SK-N-MC (cell line): Measurements from ENCODE around the gene ZNRF3.

Source experiments
- DNase-seq: peaks from one replicate; pipeline ENCODE4 v3.0.0-alpha.2; 2011; ENCODE audit warnings: low read depth, low spot score
- H3K27ac ChIP-seq: fragments of 200-600 bp; sonication (generic); 2 replicates; pipeline ENCODE4 v1.5.1; 2016; ENCODE audit warnings: mixed run types
- H3K36me3 ChIP-seq: fragments of 200-600 bp; sonication (generic); 2 replicates; pipeline ENCODE4 v1.6.1; 2017; ENCODE audit warnings: antibody characterized with exemption, low read length, mixed read lengths; ENCODE audit not compliant: insufficient read depth
- H3K4me3 ChIP-seq: fragments of 200-600 bp; sonication (generic); 2 replicates; pipeline ENCODE4 v1.5.1; 2016
- H3K9ac ChIP-seq: fragments of 200-600 bp; sonication (generic); 2 replicates; pipeline ENCODE4 v1.8.0; 2017; ENCODE audit warnings: mixed run types, mixed read lengths; ENCODE audit not compliant: insufficient read length
- H3K9me3 ChIP-seq: fragments of 200-600 bp; sonication (generic); 2 replicates; pipeline ENCODE4 v1.6.1; 2017; ENCODE audit warnings: low read depth, mild to moderate bottlenecking, antibody characterized with exemption, low read length, moderate library complexity, mixed read lengths
- EZH2 ChIP-seq: fragments of 200-600 bp; sonication (generic); IDR thresholded peaks from one replicate; pipeline ENCODE4 v1.6.1; 2017; ENCODE audit warnings: antibody characterized with exemption
- FOXP2 ChIP-seq: optimal IDR thresholded peaks from 2 replicates; pipeline ENCODE3; 2011; ENCODE audit warnings: mild to moderate bottlenecking, moderate library complexity; ENCODE audit not compliant: insufficient read depth; ENCODE audit errors: extremely low read length, control extremely low read depth
- POLR2AphosphoS5 ChIP-seq: IDR thresholded peaks from 2 replicates; pipeline ENCODE4 v1.6.1; 2012; ENCODE audit warnings: mild to moderate bottlenecking, low read depth, low read length, borderline replicate concordance

The ZNRF3 gene

GRCh38 chr22:28909375-28909774 lies 26.0 kb downstream of the ZNRF3 start:
- Histone ChIP-seq H3K27ac (no peak overlapping the region), H3K9me3 (no peaks in the 10 kb centered on the region), H3K36me3 (no peaks in the 10 kb centered on the region), H3K9ac (no peak overlapping the region), H3K4me3 (no peak overlapping the region)
- no peak for TF ChIP-seq EZH2
- no peak for DNase-seq

DNA sequence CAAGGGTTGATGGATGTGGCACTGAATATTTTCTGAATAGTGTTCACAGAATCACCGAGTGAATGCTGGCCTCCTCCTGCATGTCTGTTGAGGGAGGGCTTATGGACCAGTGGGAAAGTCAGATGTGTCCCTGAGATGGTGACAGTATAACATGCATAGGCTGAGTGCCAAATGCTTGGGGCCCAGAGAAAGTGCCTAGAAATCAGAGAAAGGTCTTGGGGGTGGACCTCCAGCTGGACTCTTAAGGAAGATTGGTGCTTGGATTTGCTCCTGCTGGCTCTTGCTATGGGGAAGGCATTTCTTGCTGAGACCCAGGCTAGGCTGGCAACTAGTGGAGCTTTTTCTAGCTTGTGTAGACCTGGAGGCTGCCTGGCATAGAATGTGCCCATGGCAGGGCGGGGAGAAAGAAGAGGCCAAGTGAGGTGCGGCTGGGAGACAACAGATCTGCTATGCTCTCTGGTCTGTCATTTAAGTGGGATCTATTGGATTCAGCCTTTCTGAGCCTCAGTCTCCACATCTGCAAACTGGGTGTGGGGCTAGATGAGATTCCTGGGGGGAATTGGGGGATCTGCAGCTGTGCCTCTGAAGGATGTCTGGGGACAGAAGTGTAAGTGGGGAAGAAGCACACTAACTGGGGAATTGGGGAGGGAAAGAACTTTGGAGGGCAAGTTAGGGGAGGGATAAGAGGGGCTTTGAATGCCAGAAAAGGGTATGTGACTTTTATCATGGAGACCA lies 27.4 kb downstream of the ZNRF3 start:
- TF ChIP-seq POLR2AphosphoS5 (no peak), EZH2 (no peak), FOXP2 (no peak)
- no peaks in the 10 kb centered on the region for H3K36me3 ChIP-seq
- DNase-seq = no peak
- H3K27ac ChIP-seq = no peak overlapping the region
- H3K9ac ChIP-seq = no peak overlapping the region
- H3K4me3 ChIP-seq = no peak overlapping the region
- no peaks in the 10 kb centered on the region for H3K9me3 ChIP-seq

GRCh38 chr22:28911304-28911690 lies 27.9 kb downstream of the ZNRF3 start:
- Histone ChIP-seq H3K9me3 (no peaks in the 10 kb centered on the region), H3K9ac (no peak overlapping the region), H3K36me3 (no peaks in the 10 kb centered on the region), H3K4me3 (no peak overlapping the region), H3K27ac (no peak overlapping the region)
- DNase-seq = no peak
- TF ChIP-seq FOXP2 (no peak), EZH2 (no peak), POLR2AphosphoS5 (no peak)

DNA sequence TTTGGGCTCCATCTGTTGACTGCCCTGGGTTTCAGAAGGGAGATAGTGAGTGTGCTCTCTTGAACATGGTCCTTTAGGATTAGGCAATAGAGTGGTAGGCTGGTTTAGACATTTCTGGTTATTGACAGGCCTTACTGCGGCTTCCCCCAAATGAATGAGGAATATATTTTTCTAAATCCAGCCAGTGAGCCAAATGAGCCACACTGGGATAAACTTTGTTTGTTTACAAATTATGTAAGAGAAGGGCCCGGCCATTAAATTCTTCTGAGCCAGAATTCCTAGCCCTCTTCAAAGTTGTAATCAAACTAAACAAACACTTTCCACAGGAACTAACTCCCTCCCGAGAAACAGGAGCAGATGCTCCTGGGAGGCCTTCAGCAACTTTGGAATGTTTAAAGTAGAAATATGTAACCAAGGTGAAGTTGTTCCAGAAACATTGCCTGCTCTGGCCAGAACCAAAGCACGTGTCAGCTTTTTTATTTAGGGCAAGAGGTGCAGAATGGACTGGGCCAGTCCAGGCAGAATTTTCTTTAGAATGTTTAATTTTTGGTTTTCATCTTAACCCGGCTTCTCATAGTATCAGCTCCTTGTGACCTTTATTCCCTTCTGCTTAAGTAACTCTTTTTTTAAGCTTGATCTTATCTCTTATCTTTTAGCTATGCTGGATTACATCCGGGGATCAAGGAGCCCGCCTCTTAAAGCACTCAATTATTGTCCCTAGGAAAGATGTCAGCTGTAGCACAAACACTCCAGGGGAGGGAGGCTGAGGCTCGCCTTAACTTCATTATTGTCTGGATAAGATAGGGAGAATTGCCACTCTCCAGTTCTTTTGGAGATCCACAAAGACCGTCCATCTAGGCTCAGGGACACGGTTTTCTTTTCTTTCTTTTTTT lies 28.7 kb downstream of the ZNRF3 start:
- no peak for TF ChIP-seq EZH2
- no peak for TF ChIP-seq POLR2AphosphoS5
- TF ChIP-seq FOXP2 = no peak
- Histone ChIP-seq H3K4me3 (no peak overlapping the region), H3K27ac (no peak overlapping the region), H3K36me3 (no peaks in the 10 kb centered on the region), H3K9me3 (no peaks in the 10 kb centered on the region), H3K9ac (no peak overlapping the region)
- no peak for DNase-seq

- no peak overlapping the region for H3K9ac ChIP-seq
- no peak overlapping the region for H3K27ac ChIP-seq
- TF ChIP-seq POLR2AphosphoS5 = no peak
- no peak for TF ChIP-seq EZH2
- no peak for TF ChIP-seq FOXP2
- H3K4me3 ChIP-seq = no peak overlapping the region
- H3K9me3 ChIP-seq = no peaks in the 10 kb centered on the region
- no peak for DNase-seq
- H3K36me3 ChIP-seq = no peaks in the 10 kb centered on the region
These were observed 30.8 kb downstream of the ZNRF3 start for GRCh38 chr22:28914201-28914600.

- Histone ChIP-seq H3K36me3 (no peaks in the 10 kb centered on the region), H3K4me3 (no peak overlapping the region), H3K27ac (no peak overlapping the region), H3K9ac (no peak overlapping the region), H3K9me3 (no peaks in the 10 kb centered on the region)
- no peak for DNase-seq
- TF ChIP-seq POLR2AphosphoS5 (no peak), FOXP2 (no peak), EZH2 (no peak)
These were observed 32.6 kb downstream of the ZNRF3 start for GRCh38 chr22:28915969-28916368.

DNA sequence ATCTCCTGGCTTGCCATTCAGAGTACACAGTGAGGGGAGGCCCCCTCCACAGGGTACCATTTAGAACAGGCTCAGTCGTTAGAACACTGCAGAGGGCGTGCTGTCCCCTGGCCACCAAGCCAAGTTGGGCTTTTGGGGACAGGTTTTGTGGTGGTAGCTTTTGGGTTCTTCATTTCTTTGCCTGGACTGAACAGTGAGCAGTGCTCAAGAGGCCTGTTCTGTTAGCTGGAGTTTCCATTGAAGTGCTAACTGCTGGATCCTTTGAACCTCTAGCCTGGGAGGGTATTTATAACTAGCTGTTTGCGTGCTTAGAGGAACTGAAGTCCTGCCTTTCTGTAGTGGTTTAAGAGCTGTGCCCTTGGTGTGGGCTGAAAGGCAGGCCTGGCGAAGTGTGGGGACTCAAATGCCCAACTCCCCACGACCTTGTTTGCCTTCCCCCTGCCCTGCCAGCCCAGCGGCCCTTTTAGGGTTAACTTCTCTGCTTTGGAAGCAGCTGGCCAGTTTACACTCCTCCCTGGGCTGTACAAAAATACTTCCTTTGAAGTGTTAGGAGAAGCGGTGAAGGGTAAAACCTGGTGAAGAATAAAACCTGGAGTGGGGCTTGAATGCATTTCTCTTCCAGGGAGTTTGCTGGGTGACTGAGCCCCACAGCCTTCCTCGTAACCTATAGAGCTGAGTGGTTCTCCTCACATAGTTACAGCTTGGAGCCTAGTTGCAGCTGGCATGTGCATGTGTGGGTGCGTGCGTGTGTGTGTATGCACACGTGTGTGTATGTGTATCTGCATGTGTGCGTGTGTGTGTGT lies 34.6 kb downstream of the ZNRF3 start:
- H3K36me3 ChIP-seq = no peaks in the 10 kb centered on the region
- H3K4me3 ChIP-seq = no peak overlapping the region
- no peak for DNase-seq
- H3K27ac ChIP-seq = no peak overlapping the region
- no peak overlapping the region for H3K9ac ChIP-seq
- TF ChIP-seq EZH2 (no peak), FOXP2 (no peak), POLR2AphosphoS5 (no peak)
- H3K9me3 ChIP-seq = no peaks in the 10 kb centered on the region

DNA sequence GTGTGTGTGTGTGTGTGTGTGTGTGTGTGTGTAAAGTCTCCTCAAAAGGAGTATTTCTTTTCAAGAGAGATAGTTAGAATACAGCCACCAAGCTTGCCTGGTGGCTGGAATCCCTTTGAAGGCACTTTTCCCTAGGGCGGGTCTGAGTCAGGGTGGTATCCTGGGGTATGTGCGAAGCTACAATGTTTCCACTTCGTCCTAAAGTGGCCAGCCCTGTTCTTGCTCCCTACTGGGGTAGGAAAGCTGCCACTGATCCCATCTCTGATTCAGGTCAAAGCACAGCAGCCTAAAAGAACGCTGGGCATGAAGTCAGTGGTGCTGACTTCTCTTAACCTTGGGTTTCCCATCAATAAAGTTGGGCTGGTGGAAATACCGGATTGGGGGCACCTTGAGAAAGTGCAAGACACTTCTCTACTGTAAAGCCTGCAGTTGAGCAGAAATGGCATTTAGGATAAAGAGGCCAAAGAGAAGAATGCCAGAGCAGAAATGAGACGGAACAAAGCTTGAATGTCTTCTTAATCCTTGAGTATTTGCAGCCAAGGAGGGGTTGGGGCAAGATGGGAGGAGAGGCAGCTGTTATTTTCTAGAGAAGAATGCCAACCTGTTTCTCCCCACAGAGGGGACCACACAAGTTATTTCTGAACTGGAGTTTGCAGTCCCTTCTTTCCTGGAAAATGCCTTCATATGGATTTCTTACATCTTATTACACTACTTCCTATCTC lies 35.3 kb downstream of the ZNRF3 start:
- H3K4me3 ChIP-seq = no peak overlapping the region
- no peak overlapping the region for H3K27ac ChIP-seq
- no peaks in the 10 kb centered on the region for H3K36me3 ChIP-seq
- H3K9ac ChIP-seq = no peak overlapping the region
- TF ChIP-seq EZH2 (no peak), FOXP2 (no peak), POLR2AphosphoS5 (no peak)
- no peaks in the 10 kb centered on the region for H3K9me3 ChIP-seq
- no peak for DNase-seq
